GM23248 (cell line): ENCODE results near the gene TSC22D1. TPM values are rescaled to one million over a fixed set of nuclear protein-coding genes. Genes with fewer than 3 reads are reported as not detected.
"Not testable (repeated sequence)": the region's sequence is repeated elsewhere in the genome, so short reads cannot be mapped to it uniquely, and the experiment has no call there.

Experiments used
- DNase-seq: peaks from one replicate; pipeline ENCODE4 v3.0.0-alpha.2; 2015
- H2AFZ ChIP-seq: fragments of 200-600 bp; sonication (generic); 2 replicates; pipeline ENCODE4 v1.6.1; 2016; ENCODE audit warnings: antibody characterized with exemption
- H3F3A ChIP-seq: fragments of 200-600 bp; sonication (generic); 2 replicates; pipeline ENCODE4 v1.6.1; 2016; ENCODE audit warnings: mild to moderate bottlenecking, antibody characterized with exemption, mixed run types; ENCODE audit not compliant: insufficient read depth
- H3K27ac ChIP-seq: fragments of 200-600 bp; sonication (generic); 2 replicates; pipeline ENCODE4 v1.5.1; 2016; ENCODE audit warnings: mild to moderate bottlenecking
- H3K27me3 ChIP-seq: fragments of 200-600 bp; sonication (generic); replicated peaks from 2 replicates; pipeline ENCODE4 v1.6.1; 2016; ENCODE audit warnings: mild to moderate bottlenecking; ENCODE audit not compliant: insufficient read depth
- H3K36me3 ChIP-seq: fragments of 200-600 bp; sonication (generic); 2 replicates; pipeline ENCODE4 v1.6.1; 2016; ENCODE audit warnings: low read depth, mild to moderate bottlenecking
- H3K4me1 ChIP-seq: fragments of 200-600 bp; sonication (generic); 2 replicates; pipeline ENCODE4 v1.6.1; 2016; ENCODE audit warnings: mild to moderate bottlenecking; ENCODE audit not compliant: insufficient read depth
- H3K4me2 ChIP-seq: fragments of 200-600 bp; sonication (generic); one replicate; pipeline ENCODE4 v1.6.1; 2016; ENCODE audit warnings: mild to moderate bottlenecking; ENCODE audit not compliant: unreplicated experiment
- H3K4me3 ChIP-seq: fragments of 200-600 bp; sonication (generic); 2 replicates; pipeline ENCODE4 v1.5.1; 2016; ENCODE audit warnings: mild to moderate bottlenecking
- H3K79me2 ChIP-seq: fragments of 200-600 bp; sonication (generic); 2 replicates; pipeline ENCODE4 v1.6.1; 2016; ENCODE audit warnings: mild to moderate bottlenecking; ENCODE audit not compliant: insufficient read depth
- H3K9ac ChIP-seq: fragments of 200-600 bp; sonication (generic); 2 replicates; pipeline ENCODE4 v1.6.1; 2016; ENCODE audit warnings: mild to moderate bottlenecking
- H3K9me2 ChIP-seq: fragments of 200-600 bp; sonication (generic); 2 replicates; pipeline ENCODE4 v1.6.1; 2016; ENCODE audit warnings: mixed run types, mild to moderate bottlenecking, moderate library complexity; ENCODE audit not compliant: insufficient read depth
- H3K9me3 ChIP-seq: fragments of 200-600 bp; sonication (generic); one replicate; pipeline ENCODE4 v1.6.1; 2017; ENCODE audit warnings: low read depth
- H4K20me1 ChIP-seq: fragments of 200-600 bp; sonication (generic); 2 replicates; pipeline ENCODE4 v1.6.0; 2016; ENCODE audit not compliant: insufficient read depth
- EZH2 ChIP-seq: fragments of 200-600 bp; sonication (generic); IDR thresholded peaks from 2 replicates; pipeline ENCODE4 v1.6.1; 2018; ENCODE audit warnings: antibody characterized with exemption, mild to moderate bottlenecking; ENCODE audit not compliant: insufficient read depth, poor library complexity, severe bottlenecking
- EZH2phosphoT487 ChIP-seq: fragments of 200-600 bp; sonication (generic); IDR thresholded peaks from 2 replicates; pipeline ENCODE4 v1.6.1; 2018; ENCODE audit warnings: antibody characterized with exemption, moderate library complexity, mild to moderate bottlenecking, low read depth; ENCODE audit not compliant: insufficient read depth
- WGBS, 2 experiments: methylation state at CpG; one replicate each; pipeline ENCODE4 v1.1.6; 2015 to 2017; ENCODE audit warnings: low lambda C conversion rate in 2 of 2, low coverage in 1 of 2; ENCODE audit errors: missing lambda C conversion rate in 2 of 2; 5-methylcytosine and 5-hydroxymethylcytosine counted together
- in situ Hi-C: fragments of 300-500 bp; cut with MboI; formaldehyde crosslinking; loops from 2 replicates; pipeline ENCODE4 v1.15.0; 2020
- polyA plus RNA-seq: library from polyadenylated mRNA; unstranded; fragments of >200 nt; fragmentation: Nextera tagmentation; extraction: Ambion mirVana; gene quantifications from 2 replicates; pipeline ENCODE4 v1.2.1, GENCODE V29; 2016
- total RNA-seq: library from RNA; depleted of rRNA; stranded (reverse); fragments of >200 nt; shearing (Covaris generic); gene quantifications from 2 replicates; pipeline ENCODE4 v1.2.3, GENCODE V29; 2014

Gene TSC22D1
- total and polyA plus RNA-seq, 2 experiments from 2014 or later = 31.3 to 60.6 TPM

DNA sequence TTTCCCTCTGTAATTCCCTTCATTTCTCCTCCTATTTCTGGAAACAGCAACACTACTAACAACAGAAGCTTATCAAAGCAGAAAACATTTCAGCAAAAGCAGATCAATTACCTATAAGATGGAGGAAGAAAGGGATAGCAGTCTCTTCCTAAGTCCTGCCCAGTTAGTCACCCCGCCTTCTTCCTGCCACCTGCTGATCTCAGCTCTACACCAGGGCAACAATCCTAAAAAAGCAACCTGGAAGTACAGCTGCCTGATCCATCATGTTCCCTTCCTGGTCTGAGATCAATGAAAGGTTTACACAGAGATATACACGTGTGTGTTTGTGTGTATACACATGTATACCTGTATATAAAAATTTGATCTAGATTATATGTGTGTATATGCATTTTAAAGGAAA lies 59.4 kb downstream of the TSC22D1 start:
- no peaks in the 10 kb centered on the region for H3K9me3 ChIP-seq
- WGBS, 2 experiments = 92 to 98% methylated on average over 2 of the region's 2 CpGs
- peaks cover 32% of the 10 kb centered on the region for H3K79me2 ChIP-seq
- no peak overlapping the region for H3K27ac ChIP-seq
- H3F3A ChIP-seq = peaks cover 2% of the 10 kb centered on the region; the same call in 1 of the 2 replicates
- no peaks in the 10 kb centered on the region for H3K9me2 ChIP-seq
- H2AFZ ChIP-seq = no peak overlapping the region
- peaks cover 21% of the 10 kb centered on the region; the same call in 1 of the 2 replicates for H3K36me3 ChIP-seq
- H3K27me3 ChIP-seq = no peaks in the 10 kb centered on the region
- DNase-seq = no peak
- in situ Hi-C loops = no loop called here
- H4K20me1 ChIP-seq = no peaks in the 10 kb centered on the region
- H3K4me2 ChIP-seq = no peak overlapping the region
- no peak for TF ChIP-seq EZH2phosphoT487
- no peak for TF ChIP-seq EZH2
- peaks cover 1% of the 10 kb centered on the region; the same call in 1 of the 2 replicates for H3K4me1 ChIP-seq
- no peak overlapping the region for H3K9ac ChIP-seq
- no peak overlapping the region for H3K4me3 ChIP-seq

DNA sequence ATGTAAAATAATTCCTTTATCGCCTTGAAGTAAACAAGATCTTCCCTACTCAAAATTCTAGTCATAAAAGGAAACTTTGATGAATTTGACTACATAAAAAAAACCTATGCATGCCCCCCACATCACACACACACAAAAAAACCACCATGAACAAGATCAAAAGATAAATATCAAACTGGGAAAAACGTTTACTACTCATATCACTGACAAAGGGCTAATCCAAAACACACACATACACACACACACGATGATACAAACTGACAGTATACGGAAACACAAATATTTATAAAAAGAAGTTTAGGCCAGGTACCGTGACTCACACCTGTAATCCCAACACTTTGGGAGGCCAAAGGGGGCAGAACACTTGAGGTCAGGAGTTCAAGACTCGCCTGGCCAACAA lies 61.9 kb downstream of the TSC22D1 start:
- TF ChIP-seq EZH2phosphoT487 (no peak), EZH2 (no peak)
- Histone ChIP-seq H3K9me2 (no peaks in the 10 kb centered on the region), H3F3A (no peaks in the 10 kb centered on the region), H2AFZ (no peak overlapping the region), H3K27me3 (no peaks in the 10 kb centered on the region), H3K9ac (no peak overlapping the region), H3K9me3 (no peaks in the 10 kb centered on the region), H3K36me3 (peaks cover 24% of the 10 kb centered on the region; the same call in 1 of the 2 replicates), H3K4me1 (no peaks in the 10 kb centered on the region), H4K20me1 (no peaks in the 10 kb centered on the region), H3K4me2 (no peak overlapping the region), H3K79me2 (peaks cover 14% of the 10 kb centered on the region), H3K4me3 (no peak overlapping the region), H3K27ac (no peak overlapping the region)
- in situ Hi-C loops = no loop called here
- no peak for DNase-seq
- WGBS, 2 experiments = 83 to 90% methylated on average over 6 of the region's 6 CpGs

DNA sequence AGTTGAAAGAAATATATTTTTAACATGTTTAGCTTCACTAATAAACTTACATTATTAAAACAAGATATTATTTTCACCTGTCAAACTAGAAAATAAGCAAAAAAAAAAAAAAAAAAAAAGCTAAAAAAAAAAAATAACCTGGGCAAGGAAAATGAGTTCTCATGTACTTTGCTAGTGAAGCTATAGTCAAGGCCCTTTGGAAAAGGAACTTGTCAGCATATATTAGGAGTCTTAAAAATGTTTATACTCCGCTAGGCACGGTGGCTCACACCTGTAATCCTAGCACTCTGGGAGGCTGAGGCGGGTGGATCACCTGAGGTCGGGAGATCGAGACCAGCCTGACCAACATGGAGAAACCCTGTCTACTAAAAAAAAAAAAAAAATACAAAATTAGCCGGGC lies 66.3 kb downstream of the TSC22D1 start:
- H3K4me1 ChIP-seq, H3K4me3 ChIP-seq, H4K20me1 ChIP-seq, H3K27me3 ChIP-seq, DNase-seq, H3K4me2 ChIP-seq, H2AFZ ChIP-seq, H3K9ac ChIP-seq, in situ Hi-C loops, H3K27ac ChIP-seq, H3K9me3 ChIP-seq, H3F3A ChIP-seq, H3K79me2 ChIP-seq, H3K9me2 ChIP-seq: not testable (repeated sequence)
- peaks cover 13% of the 10 kb centered on the region; the same call in 1 of the 2 replicates for H3K36me3 ChIP-seq
- WGBS, 2 experiments = 93 to 95% methylated on average over 5 to 6 of the region's 6 CpGs

DNA sequence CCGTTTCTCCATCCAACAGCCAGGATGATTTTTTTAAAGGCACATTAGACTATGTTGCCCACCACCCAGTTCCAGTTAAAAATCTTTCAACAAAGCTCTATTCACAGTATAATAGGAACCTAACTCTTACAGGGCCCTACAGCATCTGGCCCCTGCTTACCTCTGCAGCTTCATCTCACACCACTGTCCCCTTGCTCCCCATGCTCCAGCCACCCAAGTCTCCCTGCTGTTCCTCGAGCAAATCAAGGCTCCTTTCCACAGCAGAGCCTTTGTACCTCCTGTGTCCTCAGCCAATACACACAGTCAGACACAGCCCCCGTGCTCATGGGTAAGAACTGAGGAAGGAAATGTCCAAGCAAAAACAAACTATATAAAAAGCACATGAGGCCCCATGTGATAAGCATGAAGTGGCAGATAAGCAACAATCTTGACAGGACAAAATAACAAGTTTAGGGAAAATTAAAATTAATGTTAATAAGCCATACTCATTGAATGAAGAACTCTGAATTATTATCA lies 67.5 kb downstream of the TSC22D1 start:
- Histone ChIP-seq H3K36me3 (peaks cover 8% of the 10 kb centered on the region; the same call in 1 of the 2 replicates), H2AFZ (no peak overlapping the region), H3K79me2 (no peaks in the 10 kb centered on the region), H3K27ac (no peak overlapping the region), H3K9me3 (no peaks in the 10 kb centered on the region), H3F3A (no peaks in the 10 kb centered on the region), H3K4me3 (no peak overlapping the region), H3K27me3 (no peaks in the 10 kb centered on the region), H3K9ac (no peak overlapping the region), H3K4me2 (no peak overlapping the region), H3K9me2 (no peaks in the 10 kb centered on the region), H4K20me1 (no peaks in the 10 kb centered on the region), H3K4me1 (no peaks in the 10 kb centered on the region)
- in situ Hi-C loops = no loop called here
- 66 to 72% methylated on average over 3 of the region's 3 CpGs for WGBS, 2 experiments
- TF ChIP-seq EZH2phosphoT487 (no peak), EZH2 (no peak)
- no peak for DNase-seq

DNA sequence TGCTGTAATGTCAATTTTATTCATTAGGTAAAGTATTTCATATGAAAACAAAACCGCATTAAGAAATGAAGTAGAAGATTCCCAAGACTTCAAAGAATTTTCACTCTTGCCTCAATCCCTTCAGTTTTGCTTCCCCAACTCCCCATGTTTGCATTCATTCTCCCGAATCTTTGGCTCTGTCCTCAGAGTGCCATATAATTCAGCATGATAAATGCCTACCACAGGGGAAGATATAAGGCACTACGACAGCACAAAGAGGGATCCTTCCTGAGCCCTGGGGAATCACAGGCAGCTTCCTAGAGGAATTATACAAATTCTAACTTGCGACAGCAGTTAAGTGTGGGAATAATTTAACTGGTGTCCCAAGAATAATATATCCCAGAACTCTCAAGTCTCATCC lies 68.5 kb downstream of the TSC22D1 start:
- H3K4me2 ChIP-seq = no peak overlapping the region
- H4K20me1 ChIP-seq = no peaks in the 10 kb centered on the region
- H2AFZ ChIP-seq = no peak overlapping the region
- peaks cover 3% of the 10 kb centered on the region for H3K79me2 ChIP-seq
- no peak overlapping the region for H3K9ac ChIP-seq
- no peak for DNase-seq
- no peaks in the 10 kb centered on the region for H3K27me3 ChIP-seq
- no peak for TF ChIP-seq EZH2
- no peak for TF ChIP-seq EZH2phosphoT487
- H3K36me3 ChIP-seq = peaks cover 5% of the 10 kb centered on the region; the same call in 1 of the 2 replicates
- no peaks in the 10 kb centered on the region for H3K4me1 ChIP-seq
- 82 to 87% methylated on average over 4 of the region's 4 CpGs for WGBS, 2 experiments
- in situ Hi-C loops = no loop called here
- no peak overlapping the region for H3K27ac ChIP-seq
- no peaks in the 10 kb centered on the region for H3F3A ChIP-seq
- H3K4me3 ChIP-seq = no peak overlapping the region
- no peaks in the 10 kb centered on the region for H3K9me3 ChIP-seq
- H3K9me2 ChIP-seq = no peaks in the 10 kb centered on the region
